DMS53 (cell line): ENCODE measurements around the gene DOCK1.

Source experiments
- DNase-seq: peaks from one replicate; lab custom pipeline; 2025; lab: John Stamatoyannopoulos, UW

The DOCK1 gene

DNA sequence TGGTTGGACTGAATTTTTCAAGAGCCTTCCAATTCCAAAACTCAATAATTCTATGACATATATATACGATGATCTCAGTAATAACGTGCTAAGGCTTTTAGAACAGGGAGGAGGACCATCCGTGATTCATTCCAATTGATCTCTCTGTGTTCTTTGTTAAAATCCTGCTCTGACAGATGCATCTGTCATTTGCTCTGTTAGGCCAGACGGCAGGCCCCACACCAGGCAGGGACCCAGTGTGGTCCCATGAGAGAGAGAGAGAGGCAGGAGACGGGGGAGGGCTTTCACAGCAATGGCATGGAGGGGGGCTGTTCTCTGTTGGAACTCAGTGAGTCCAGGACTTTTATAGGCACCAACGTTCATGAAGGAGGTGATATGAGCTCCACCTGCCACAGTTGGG, 451.1 kb downstream of the DOCK1 start:
- DNase-seq = no peak

GRCh38 chr10:127357265-127357664, 452.0 kb downstream of the DOCK1 start:
- no peak for DNase-seq

DNA sequence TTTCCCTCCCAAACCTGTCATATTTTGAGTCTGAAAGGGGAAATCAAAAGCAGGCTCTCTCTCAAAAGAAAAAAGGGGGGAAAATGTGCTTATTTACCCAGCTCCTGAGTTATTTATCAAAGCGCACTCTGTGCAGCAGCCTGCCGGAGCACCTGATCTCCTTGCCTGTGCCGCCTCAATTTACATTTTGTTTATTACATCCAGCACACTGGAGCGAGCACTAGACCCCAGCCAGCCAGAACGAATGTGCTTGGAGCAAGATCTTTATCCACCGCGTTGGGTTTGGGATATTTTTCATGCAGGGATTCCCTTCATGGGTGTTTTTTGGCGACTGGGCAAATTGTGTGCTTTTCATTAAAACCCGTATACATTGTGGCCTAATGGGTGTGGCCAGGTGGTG, 453.1 kb downstream of the DOCK1 start:
- DNase-seq = no peak

GRCh38 chr10:127364034-127364433, 458.8 kb downstream of the DOCK1 start:
- DNase-seq = peak; percentile 56

DNA sequence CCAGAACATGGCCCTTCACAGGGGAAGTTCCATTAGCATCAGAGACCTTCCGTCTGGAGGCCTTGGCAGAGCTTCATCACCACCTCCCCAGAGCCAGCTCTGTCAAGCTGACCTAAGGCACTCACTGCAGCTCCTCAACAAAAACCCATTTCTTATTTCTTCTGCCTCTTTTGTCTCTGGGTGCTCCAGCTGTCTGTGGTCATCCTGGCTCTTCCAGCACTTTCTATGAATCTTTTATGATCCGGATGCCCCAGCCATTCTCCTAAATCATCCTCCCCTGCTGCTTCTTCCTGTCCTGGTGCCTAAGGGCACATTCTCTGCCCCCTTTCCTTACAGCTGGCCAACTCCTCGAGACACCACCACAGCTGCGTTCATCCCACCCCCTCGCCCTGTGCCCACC, 462.9 kb downstream of the DOCK1 start:
- DNase-seq = no peak

DNA sequence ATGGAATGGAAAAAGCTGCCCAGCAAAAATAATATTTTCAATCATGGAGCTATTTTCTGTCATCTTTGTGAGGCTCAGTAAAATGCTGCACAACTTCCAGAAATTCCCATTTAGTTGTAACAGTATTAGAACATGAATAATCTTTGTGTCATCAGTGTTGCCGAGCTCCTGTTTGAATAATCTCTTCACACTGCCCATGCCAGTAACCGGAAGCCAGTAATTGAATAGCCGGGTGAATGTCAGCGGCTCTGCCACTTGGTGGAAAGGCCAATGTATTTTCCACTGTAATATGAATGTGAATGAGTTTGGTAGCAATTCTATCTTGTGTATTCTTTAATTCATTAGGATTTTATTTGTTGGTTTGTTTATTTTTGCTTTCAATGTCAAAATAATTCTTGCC, 463.7 kb downstream of the DOCK1 start:
- no peak for DNase-seq

GRCh38 chr10:127370601-127371000, 465.4 kb downstream of the DOCK1 start:
- no peak for DNase-seq

DNA sequence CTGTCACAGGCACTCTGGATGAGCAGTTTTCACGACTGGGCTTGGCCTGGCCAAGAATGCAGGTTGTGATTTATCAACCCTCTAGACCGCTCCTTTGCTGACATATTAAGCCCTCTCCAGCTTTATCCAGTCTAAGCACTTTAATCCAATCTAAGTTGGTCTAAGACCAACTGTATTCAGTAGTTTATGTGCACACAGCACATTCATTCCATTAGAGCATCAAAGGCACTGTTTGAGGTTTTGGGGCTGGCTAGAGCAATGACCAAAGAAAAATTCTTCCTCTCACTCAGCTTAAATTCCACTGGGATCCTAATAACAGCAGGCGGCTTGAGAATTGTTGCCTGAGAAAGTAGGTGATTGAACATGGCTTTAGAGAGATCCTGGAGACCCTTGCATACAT, 467.1 kb downstream of the DOCK1 start:
- DNase-seq = no peak

DNA sequence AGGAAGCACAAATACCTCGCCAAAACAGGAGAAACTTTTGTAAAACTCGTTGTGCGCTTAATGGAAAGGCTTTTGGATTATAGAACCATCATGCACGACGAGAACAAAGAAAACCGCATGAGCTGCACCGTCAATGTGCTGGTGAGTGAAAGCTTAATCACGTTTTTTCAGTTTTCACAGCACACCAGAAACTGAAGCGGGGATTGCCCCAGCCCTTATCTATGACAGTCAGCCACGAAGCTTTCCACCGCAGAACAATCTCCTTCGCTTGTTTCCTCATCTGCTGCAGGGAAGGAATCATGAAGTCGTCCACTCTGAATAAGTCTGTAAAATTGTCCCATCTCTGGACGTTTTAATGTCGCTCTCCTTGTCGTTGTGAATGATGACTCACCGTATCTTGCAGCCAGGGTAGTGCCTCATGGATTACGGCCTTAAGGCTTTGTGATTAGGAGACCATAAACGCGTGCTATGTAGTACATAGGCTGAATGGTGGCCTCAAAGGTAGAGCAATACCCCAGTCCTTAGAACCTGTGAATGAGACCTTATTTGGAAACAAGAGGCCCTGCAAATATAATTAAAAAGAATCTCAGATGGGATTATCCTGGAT, 468.9 kb downstream of the DOCK1 start:
- DNase-seq = no peak

- DNase-seq = no peak
Observed at GRCh38 chr10:127374901-127375300, 469.7 kb downstream of the DOCK1 start.

DNA sequence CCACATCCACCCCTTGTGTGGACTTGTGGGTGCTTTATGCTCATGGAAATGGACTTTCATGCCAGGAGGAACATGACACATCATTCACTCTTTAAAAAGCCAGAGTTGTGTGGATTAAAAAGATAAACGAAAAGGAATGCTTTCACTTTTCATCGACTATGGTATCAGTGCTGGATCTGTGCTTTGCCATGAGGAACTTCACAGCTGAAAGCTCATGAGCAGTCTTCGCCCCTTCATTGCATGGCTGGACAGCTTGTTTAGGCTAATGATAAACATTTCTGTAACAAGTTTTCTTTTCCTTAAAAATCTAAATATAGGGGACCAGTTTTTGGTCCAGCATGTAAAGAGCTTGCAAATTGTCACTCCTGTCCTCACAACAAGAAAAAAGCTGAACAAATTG, 470.2 kb downstream of the DOCK1 start:
- no peak for DNase-seq

GRCh38 chr10:127376071-127376470, 470.8 kb downstream of the DOCK1 start:
- DNase-seq = no peak

- DNase-seq = no peak
Observed at GRCh38 chr10:127378628-127379027, 473.4 kb downstream of the DOCK1 start.

DNA sequence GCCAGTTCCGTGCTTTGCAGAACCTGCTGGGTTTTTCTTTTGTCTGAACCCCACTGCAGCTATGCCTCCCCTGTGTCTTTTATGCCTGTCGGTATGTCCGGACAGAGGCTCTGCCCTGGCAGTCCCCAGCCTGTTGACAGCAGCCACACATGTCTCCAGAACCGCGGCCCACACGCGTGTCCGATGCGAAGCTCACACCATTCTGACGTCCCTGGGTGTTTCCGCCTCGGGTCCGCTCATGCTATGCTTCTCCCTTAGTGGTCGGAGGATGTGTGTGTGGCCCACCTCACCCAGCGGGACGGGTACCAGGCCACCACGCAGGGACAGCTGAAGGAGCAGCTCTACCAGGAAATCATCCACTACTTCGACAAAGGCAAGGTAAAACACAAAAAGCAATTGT, 479.3 kb downstream of the DOCK1 start:
- no peak for DNase-seq

GRCh38 chr10:127385066-127385465, 479.8 kb downstream of the DOCK1 start:
- DNase-seq = no peak

- DNase-seq = no peak
Observed at GRCh38 chr10:127386606-127387327, 481.5 kb downstream of the DOCK1 start.

DNA sequence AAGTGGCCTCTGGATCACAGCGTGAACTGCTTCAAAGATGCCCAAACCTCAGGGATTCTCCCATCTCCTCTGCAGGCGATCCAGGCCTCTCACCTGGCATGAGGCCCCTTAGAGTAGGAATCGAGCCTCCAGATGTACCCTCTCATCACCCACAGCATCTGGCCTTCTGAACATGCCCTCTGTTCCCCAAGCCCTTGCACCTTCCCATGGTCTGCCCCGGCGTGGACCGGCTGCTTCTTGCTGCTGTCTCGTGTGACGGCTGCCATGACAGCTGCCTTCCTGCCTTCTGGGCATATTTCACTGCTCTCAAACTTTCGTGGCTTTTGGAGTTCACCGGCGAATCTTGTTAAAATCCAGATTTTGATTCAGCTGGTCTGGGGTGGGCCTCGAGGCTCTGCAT, 486.6 kb downstream of the DOCK1 start:
- no peak for DNase-seq

- DNase-seq = no peak
Observed at GRCh38 chr10:127392351-127393235, 487.4 kb downstream of the DOCK1 start.

GRCh38 chr10:127398140-127398970, 493.1 kb downstream of the DOCK1 start:
- DNase-seq = no peak

DNA sequence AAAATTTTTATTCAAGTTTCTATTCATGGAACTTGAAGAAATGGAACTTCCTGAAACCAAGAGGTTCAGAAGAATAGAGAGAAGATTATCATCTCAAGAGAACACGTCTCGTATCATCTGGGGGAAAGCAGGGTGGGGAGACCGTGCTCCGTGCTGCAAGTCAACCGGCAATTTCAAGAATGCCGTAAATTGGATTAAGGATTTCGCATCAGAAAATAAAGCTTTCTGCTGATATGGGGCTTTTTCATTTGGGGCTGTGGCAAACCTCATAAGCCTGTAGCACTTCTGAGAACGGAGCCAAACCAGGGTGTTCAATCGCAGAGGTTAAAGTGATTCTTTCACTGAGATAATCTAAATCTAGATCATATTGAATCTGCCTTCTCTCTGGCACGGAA, 493.7 kb downstream of the DOCK1 start:
- DNase-seq = no peak

- no peak for DNase-seq
Observed at GRCh38 chr10:127399668-127400067, 494.4 kb downstream of the DOCK1 start.

DNA sequence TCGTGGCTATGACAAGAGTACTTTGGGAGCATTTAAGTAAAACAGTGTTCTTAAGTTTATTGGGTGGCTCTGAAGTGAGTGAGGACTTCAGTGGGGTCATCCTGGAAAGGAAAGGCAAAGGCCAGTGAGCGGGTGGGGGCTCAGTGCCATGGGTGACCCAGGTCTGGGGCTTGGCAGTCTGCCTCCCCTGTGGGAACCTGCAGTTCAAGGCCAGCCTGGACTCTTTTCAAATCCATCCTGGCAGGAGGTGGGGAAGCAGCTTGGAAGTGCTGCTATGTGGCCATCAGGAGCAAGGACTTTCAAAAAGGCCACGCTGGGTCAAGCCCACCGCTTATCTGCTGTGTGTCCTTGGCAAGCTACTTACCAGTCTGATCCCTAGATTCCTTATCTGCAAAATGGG, 495.0 kb downstream of the DOCK1 start:
- DNase-seq = no peak
